Posterior cingulate gyrus (tissue), 11 donors: ENCODE measurements around the gene PLAGL1.
"Not testable (repeated sequence)": the region's sequence is repeated elsewhere in the genome, so short reads cannot be mapped to it uniquely, and the experiment has no call there.

Experiments used
- DNase-seq, 10 donors: peaks; one replicate each; pipeline versions ENCODE4 v3.0.0 to v3.0.0-alpha.2; 2020 to 2021; ENCODE audit warnings: mixed read lengths in 3 of 10
- intact Hi-C: fragments of 100-400 bp; cut with DNase I; formaldehyde crosslinking; loops from one replicate; pipeline ENCODE4 v1.15.1; 2023

PLAGL1 gene

GRCh38 chr6:143941852-143942627, 66.0 kb downstream of the PLAGL1 start:
- DNase-seq, result peak in 5 of 10 donors; percentile 17 to 89 (median 35)
- intact Hi-C loops, result no loop called here

GRCh38 chr6:143940011-143940597, 68.0 kb downstream of the PLAGL1 start:
- no peak for DNase-seq
- intact Hi-C loops, result no loop called here

GRCh38 chr6:143939364-143939763, 68.7 kb downstream of the PLAGL1 start:
- intact Hi-C loops, result no loop called here
- DNase-seq, result no peak

- no peak for DNase-seq
- intact Hi-C loops, result no loop called here
Measured at GRCh38 chr6:143937668-143937970, 70.4 kb downstream of the PLAGL1 start.

GRCh38 chr6:143936778-143937667, 71.0 kb downstream of the PLAGL1 start:
- DNase-seq, result no peak
- intact Hi-C loops, result no loop called here

GRCh38 chr6:143936347-143936746, 71.7 kb downstream of the PLAGL1 start:
- intact Hi-C loops, result no loop called here
- DNase-seq, result no peak

GRCh38 chr6:143934867-143935266, 73.2 kb downstream of the PLAGL1 start:
- DNase-seq, result no peak
- intact Hi-C loops, result no loop called here

GRCh38 chr6:143934331-143934730, 73.7 kb downstream of the PLAGL1 start:
- no peak for DNase-seq
- intact Hi-C loops, result no loop called here

GRCh38 chr6:143929975-143930374, 78.1 kb downstream of the PLAGL1 start:
- no peak for DNase-seq
- intact Hi-C loops, result no loop called here

- DNase-seq, result no peak
- intact Hi-C loops, result no loop called here
Measured at GRCh38 chr6:143928853-143929252, 79.2 kb downstream of the PLAGL1 start.

- intact Hi-C loops, result not testable (repeated sequence)
Measured at GRCh38 chr6:143917026-143917425, 91.0 kb downstream of the PLAGL1 start.

GRCh38 chr6:143912671-143913070, 95.4 kb downstream of the PLAGL1 start:
- intact Hi-C loops, result no loop called here
- no peak for DNase-seq

More at GRCh38 chr6:143917026-143917425, 91.0 kb downstream of the PLAGL1 start:
- not testable (repeated sequence) for DNase-seq

- no peak for DNase-seq
- intact Hi-C loops, result no loop called here
Measured at GRCh38 chr6:143911028-143911427, 97.0 kb downstream of the PLAGL1 start.

- intact Hi-C loops, result no loop called here
- DNase-seq, result no peak
Measured at GRCh38 chr6:143902827-143903226, 105.2 kb downstream of the PLAGL1 start.

GRCh38 chr6:143901885-143902750, 105.9 kb downstream of the PLAGL1 start:
- DNase-seq, result no peak
- intact Hi-C loops, result no loop called here

- DNase-seq, result no peak
- intact Hi-C loops, result no loop called here
Measured at GRCh38 chr6:143900358-143900757, 107.7 kb downstream of the PLAGL1 start.

GRCh38 chr6:143896126-143896860, 111.8 kb downstream of the PLAGL1 start:
- intact Hi-C loops, result no loop called here
- no peak for DNase-seq

GRCh38 chr6:143894655-143895054, 113.4 kb downstream of the PLAGL1 start:
- no peak for DNase-seq
- intact Hi-C loops, result no loop called here
